GM19035 (cell line): ENCODE data around the gene HCFC1.

Experiments used
- ATAC-seq: cut with Tn5 transposase; IDR thresholded peaks from one replicate; pipeline ENCODE4 v1.9.1; 2021; ENCODE audit not compliant: unreplicated experiment

HCFC1 gene

DNA sequence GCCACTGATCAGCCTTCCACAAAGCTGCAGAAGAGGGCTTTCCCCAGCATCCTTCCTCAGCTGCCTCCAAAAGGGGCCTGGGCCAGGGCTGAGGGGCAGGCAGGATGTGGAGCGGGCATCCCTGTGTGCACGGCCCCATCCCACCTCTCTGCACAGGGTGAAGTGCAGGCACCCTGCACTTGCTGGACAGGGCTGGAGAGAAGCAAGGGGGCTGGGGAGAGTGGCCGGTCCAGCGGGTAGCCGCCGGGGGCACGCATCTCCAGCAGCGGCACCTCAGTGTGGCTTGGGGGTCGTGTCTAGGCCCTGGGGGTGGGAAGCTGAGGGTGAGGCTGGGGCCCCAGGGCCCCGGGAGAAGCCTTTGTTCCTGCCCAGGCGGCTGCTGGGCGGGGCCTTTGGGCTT is 64.2 kb downstream of the HCFC1 start:
- ATAC-seq, result no peak

GRCh38 chrX:153906126-153906917 is 65.3 kb downstream of the HCFC1 start:
- no peak for ATAC-seq

GRCh38 chrX:153905481-153906095 is 66.0 kb downstream of the HCFC1 start:
- ATAC-seq, result no peak

GRCh38 chrX:153903991-153904957 is 67.3 kb downstream of the HCFC1 start, which contains the start of gene AVPR2:
TSS of gene AVPR2 (plus strand) at chrX:153904673. CDS start at chrX:153905146, 473 bp downstream.
- ATAC-seq, result no peak

DNA sequence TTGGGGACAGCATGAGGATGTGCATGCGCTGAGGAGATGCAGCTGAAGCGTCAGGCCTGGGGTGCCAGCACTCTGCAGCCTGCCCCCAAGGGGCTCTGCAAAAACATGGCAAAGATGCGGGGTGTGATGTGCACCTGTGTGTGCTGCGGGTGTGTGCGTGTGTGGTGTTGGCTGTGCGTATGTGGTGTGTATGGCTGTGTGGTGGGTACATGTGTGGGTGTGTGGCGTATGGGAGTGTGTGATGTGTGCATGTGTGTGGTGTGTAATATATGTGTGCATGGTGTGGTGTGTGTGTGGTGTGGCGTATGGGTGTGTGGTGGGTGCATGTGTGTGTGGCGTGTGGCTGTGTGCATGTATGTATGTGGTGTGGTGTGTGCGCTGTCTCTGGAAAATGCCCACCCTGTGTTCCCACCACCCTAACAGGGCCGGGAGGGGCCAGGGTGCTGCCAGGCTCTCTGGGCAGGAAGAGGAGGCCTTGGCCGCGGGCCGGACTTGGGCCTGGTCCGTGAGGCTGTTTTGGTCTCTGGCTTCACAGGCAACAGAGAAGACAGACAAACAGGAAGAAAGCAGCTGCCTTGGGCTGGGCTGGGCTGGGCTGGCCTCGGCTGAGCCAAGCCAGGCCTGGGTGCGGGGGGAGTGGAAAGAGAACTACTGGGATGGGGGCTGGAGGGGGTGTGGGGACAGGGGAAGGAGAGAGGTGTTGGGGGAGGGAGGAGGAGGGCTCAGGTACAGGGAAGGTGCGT is 68.2 kb downstream of the HCFC1 start:
- ATAC-seq, result no peak

- no peak for ATAC-seq
These were observed 69.2 kb downstream of the HCFC1 start for GRCh38 chrX:153902385-153902784.

GRCh38 chrX:153901753-153902140 is 69.9 kb downstream of the HCFC1 start:
- ATAC-seq, result no peak

DNA sequence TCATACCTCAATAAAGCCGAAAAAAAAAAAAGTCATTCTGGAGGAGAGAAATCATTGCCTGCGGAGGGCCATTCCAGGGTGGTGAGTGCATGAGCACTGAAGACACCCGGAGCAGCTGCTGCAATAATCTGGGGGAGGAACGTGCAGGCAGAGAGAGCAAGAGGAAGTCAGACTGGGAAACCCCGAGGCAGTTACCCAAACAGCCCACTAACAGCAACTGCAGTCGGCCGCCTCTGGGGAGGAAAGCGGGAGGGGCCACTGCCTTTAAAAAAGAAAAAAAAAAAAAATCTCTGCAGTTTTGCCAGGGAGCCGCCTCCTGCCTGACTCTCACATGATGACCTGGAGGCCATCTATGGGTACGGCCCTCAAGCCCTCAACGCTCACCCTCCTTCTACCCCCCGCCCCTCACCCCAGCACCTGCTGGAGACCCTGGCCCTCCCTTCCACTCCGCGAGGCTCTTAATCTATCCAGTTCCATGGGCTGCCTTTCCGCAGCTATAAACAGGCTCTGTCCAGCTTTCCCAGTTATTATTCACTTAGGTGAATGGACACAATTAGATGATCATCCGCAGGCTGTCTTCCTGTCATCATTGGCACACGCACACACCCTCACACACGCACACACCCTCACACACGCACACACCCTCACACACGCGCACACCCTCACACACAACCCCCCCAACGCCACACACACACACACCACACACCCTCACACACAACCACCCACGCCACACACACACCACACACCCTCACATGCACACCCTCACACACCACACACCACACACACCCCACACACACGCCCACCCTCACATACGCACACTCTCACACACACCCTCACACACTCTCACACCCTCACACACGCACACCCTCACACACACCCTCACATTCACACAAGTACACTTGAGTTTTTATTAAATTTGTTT is 70.5 kb downstream of the HCFC1 start:
- ATAC-seq, result no peak

DNA sequence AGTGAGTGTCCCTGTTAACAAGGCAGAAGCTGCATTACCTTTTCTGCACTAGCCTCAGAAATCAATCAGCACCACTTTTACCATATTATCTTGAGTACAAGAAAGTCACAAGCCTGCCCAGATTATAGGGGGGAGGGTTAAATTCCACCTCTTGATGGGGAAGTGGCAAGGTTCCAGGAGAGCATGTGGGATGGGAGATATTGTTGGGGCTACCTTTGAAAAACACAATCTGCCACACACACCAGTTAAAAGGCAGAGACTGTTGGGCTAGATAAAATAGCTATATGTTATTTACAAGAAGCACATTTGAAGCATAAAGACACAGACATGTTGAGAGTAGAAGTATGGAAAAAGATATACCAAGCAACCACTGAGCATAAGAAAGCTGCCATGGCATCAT is 73.7 kb downstream of the HCFC1 start:
- no peak for ATAC-seq
